NCI-H1105 treated with DMSO at 0.1 percent for 48 hours (cell line): Measurements from ENCODE around the gene LAMC3.
A peak's percentile ranks its signal among the peaks of the same experiment; 100 is the strongest.

Experiments used
- DNase-seq: peaks from one replicate; lab custom pipeline; 2025; lab: John Stamatoyannopoulos, UW

Gene LAMC3

DNA sequence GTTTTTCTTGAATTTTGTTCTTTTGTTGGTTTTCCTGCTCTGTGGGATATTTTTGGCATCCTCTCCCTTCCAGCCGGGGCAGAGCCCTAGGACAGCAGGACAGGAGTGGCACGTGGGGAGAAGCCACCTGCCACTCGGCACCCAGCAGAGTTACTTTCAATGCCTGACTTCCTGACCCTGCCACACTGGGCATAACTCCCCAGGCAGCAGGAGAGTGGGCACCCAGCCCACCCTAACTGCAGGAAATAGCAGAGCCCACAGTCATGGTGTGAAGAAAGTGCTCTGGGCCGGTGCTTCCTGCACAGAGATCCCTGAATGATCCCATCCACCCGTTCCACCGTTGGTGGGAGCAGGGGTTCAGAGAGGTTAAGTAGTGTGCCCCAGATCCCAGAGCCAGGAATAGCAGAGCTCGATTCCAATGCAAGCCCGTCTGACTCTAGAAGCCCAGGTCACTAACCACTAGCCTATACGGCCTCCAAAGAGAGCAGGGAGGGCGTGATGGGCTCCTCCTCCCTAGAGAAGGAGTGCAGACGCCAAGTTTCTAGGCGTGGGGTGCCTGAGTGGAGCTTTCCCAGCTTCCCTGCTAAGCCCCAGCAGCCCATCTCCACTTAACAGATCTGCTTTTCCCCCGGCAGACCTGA is 108.3 kb downstream of the LAMC3 start:
- DNase-seq = no peak

DNA sequence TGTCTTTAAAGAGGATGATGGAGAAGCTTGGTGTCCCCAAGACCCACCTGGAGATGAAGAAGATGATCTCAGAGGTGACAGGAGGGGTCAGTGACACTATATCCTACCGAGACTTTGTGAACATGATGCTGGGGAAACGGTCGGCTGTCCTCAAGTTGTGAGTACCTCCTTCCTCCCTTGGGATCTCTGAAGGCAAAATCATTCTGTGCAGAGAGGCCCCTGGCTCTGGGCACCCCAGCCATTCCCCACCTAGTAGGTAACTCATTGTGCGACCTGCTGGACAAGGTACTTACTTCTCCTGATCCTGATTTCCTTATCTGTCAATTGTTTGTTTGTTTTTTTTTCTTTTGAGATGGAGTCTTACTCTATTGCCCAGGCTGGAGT is 108.8 kb downstream of the LAMC3 start:
- DNase-seq = no peak

DNA sequence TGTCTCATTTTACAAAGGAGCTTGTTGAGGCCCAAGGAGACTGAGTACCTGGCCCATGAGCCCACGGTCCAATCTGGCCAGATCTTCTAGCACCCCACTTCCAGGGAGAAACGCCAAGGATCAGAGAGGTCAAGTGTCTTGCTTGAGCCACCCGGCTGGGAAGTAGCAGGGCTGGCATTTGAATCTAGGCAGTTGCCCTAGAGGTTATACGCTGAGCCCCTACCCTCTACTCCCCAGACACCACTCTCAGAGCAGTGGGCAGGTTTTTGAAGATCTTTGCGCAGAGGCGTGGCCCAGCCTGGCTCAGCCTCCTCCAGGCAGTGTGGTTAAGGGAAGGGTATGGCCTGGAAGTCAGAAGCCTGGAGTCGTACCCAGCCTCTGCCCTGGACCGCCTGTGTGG is 110.6 kb downstream of the LAMC3 start:
- no peak for DNase-seq

DNA sequence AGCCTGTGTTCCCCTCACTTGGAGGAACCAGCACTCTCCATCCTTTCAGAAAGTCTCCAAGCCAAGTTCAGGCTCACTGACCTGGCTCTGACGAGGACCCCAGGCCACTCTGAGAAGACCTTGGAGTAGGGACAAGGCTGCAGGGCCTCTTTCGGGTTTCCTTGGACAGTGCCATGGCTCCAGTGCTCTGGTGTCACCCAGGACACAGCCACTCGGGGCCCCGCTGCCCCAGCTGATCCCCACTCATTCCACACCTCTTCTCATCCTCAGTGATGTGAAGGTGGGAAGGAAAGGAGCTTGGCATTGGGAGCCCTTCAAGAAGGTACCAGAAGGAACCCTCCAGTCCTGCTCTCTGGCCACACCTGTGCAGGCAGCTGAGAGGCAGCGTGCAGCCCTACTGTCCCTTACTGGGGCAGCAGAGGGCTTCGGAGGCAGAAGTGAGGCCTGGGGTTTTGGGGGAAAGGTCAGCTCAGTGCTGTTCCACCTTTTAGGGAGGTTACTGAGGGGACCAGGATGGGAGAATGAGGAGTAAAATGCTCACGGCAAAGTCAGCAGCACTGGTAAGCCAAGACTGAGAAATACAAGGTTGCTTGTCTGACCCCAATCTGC is 111.8 kb downstream of the LAMC3 start:
- no peak for DNase-seq

DNA sequence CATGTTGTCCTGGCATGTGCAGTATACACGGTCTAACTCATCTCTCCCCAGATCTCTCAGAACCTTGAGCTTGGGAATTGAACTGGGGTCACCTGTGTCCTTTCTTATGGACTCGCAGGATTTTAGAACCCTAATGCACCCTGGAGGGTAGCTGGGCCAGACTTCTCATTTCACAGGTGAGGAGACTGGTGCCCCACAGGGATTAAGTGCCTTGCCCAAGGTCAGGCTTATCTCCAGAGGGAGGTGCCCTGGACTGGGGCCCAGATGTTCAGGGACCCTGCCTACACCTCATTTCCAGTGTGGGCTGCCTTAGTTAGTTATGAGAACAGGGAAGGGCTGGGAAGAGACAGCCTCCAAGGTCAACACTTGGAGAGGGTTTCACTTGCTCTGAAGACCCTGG is 112.4 kb downstream of the LAMC3 start:
- DNase-seq = no peak

DNA sequence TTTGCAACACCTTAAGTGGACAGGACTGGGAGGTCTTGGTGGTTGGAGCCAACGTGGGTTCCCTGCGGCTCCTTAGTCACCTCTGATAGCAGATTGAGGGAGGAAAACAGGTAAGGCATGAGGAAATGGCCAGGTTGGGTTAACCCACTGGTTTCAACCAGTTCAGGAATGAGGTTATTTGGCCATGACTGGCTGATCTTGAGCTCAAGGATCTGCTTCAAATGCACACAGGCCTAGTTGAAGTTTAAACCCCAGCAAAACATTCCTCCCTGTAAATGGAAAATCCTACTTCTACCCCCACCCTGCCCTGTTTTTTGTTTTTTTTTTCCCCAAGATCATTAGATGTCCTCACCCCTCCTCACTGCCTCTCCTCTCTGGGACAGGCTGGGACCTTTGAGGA is 113.2 kb downstream of the LAMC3 start:
- no peak for DNase-seq

DNA sequence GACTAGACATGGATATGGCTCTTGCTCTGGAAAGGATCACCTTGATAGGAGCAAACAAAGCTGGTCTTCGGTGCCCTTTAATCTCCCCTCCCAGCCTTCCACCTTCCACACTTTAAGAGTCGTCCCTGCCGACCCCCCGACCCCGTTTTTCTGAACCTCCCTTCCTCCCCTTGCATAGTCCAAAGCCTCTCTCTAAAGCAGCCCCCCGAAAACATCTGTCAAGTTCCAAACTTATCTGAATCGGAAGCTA is 116.0 kb downstream of the LAMC3 start:
- DNase-seq = no peak

DNA sequence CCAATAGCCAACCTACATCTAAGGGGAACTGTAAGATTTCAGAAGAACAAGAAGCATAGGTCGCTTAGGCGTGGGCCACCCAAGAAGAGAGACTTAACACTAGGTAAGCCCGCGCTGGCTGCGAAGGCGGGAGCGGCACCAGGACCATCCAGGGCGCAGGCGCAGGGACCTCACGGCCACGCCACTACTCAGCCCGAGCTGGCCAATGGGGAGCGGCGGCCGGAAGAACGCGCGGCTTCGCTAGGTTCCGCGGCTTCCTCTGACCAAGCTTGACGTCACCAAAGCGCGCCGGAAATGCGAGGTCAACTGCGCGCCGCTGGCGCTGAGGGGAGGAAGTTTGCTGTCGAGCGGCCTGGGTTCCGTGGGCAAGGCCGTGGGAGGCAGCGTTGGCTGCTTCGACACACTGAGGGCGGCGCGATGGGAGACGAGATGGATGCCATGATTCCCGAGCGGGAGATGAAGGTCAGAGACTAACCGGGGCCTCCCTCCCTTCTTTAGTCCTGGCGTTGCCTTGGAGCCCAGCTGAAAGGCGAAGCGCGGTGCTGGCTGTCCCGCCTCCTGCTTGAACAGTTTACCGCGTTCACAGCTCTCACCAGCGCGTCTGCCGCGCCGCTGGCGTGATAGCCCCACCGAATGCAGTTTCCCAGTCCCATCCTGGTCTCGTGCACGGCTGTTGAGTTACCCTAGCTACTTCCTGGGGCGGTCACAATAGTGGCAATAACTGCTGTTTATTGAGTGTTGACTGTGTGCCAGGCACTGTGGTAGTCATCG is 116.5 kb downstream of the LAMC3 start, which contains the start of gene NUP214:
NUP214 (plus strand) TSS at position 299 of the 771 bp plus-strand sequence; CDS start at position 418, 119 bp downstream.
- DNase-seq = peak; percentile 94

DNA sequence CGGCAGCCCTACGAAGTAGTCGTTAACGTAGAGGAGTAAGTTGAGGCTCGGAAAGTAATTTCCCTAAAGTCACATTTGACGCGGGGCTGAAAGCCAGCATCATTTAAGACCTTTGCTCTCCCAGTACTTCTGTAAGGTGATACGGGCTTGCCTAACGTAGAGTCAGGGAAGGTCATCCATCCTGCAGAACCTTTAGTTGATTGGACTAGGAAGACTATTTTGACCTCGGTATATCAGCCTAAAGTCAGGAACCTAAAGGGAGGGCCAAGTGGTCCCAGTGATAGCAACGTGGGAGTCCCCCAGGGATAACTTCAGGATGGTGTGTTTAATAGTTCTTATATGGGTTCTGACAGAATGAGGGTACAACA is 117.1 kb downstream of the LAMC3 start:
- DNase-seq = no peak

DNA sequence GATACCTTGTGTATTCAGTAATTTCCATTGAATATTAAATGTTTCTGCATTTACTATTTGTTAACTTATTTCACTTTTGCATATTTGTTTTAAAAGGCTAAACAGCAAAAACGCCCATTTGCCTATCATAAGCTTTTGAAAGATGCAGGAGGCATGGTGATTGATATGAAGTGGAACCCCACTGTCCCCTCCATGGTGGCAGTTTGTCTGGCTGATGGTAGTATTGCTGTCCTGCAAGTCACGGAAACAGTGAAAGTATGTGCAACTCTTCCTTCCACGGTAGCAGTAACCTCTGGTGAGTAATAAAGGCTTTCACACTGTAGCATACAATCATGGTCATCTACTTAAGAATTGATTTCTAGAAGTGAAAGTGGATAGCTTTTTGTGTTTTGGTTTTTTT is 120.2 kb downstream of the LAMC3 start:
- DNase-seq = no peak

DNA sequence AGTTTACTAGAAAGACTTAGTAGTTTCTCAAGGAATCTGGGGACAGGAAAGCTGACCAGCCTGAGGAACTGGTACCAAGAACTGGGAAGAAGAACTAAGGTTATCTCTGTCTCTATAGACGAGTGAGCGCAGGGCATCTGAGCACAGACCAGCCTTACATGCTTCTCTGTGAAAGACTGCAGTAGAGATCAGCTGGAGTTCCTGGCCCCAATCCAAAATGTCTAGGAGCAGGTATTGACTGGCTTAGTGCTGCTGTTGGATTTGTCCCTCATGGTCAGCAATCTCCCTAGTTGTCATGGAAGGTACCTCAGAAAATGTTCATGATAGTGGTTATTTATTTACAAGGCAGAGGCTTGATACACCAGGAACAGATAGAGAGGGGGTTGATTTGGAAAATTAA is 129.7 kb downstream of the LAMC3 start:
- no peak for DNase-seq

DNA sequence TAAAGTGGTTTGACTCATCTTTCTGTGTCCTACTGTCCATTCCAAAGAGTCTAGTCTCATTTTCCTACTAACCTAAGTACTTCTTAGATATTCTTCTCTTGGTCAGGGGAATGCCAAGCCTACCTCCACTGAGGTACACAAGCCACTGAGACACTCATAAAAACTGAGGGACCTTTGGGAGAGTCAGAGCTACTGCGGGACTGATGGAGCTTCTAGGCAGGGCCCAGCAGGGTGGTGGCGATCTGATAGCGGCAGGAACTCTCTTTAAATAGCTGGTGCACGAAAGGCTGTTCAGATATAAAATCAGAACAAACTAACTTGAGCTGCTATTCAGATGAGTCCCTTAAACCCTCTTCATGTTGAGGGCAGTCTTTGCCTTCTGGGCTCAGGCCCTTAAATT is 131.1 kb downstream of the LAMC3 start:
- no peak for DNase-seq

DNA sequence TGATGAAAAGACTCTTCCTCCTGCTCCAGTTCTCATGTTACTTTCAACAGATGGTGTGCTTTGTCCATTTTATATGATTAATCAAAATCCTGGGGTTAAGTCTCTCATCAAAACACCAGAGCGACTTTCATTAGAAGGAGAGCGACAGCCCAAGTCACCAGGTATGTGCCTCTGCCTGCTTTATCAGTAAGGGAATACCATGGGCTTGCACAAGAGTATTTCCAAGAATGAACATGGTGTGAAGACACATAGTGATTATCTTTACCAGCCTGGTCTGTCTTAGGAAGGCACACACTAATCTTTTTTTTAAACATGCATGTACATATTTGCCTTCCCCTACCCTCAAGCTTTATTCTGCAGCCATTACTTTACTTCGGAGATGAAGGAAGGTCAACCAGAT is 131.6 kb downstream of the LAMC3 start:
- no peak for DNase-seq

DNA sequence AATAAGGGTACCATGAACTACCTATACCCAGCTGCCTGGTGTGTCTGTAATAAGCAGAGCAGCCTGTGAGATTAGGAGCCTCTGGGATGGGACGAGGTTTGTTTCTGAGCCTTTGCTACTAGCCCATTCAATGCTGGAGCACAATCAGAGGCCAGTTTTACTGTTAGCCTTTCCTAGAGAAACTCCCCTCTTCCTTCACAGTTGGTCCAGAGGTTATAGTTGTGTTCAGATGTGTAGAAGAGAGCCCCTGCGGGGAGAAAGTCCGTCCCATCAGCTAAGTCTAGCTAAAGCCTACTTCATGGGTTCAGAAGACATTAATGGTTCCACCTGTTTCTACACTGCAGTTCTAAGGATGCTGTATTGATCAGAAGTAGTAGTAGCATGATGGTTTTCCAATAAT is 133.2 kb downstream of the LAMC3 start:
- DNase-seq = no peak
